ENCODE data around the gene OR2Y1. TPM values are rescaled to one million over a fixed set of nuclear protein-coding genes. Genes with fewer than 3 reads are reported as not detected.

The OR2Y1 gene
- total RNA-seq, 4 donors from 2014 or later = not detected

DNA sequence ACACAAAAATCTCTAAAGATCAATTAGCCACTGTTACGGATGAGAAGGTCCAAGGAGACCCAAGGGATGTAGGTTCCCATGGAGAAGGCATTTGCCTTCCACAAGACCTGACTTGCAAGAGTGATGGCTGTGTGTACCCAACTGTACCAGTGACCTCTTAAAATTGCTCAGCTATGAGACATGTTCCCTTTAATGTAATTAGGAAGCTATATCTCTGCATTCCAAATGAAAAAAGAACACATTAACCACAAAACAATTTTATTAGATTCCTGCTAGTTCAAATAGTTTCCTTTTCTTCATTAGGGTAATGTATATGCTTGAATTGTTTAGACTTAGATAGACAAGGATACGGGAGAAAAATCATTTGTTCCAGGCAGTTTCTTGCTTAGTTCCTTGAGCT lies 3.3 kb downstream of the OR2Y1 start:
- Histone ChIP-seq H3K27ac (no peak overlapping the region), H3K9me3 (no peaks in the 10 kb centered on the region), H3K4me1 (no peaks in the 10 kb centered on the region), H3K36me3 (no peaks in the 10 kb centered on the region), H3K27me3 (peaks cover 0 to 48% (median 0%) of the 10 kb centered on the region in 4 donors), H3K4me3 (no peak overlapping the region)
- TF ChIP-seq POLR2A (IDR thresholded peaks at IDR 0.05) (no peak), CTCF (IDR thresholded peaks at IDR 0.05) (no peak)
- WGBS, 2 donors = 64 to 82% methylated on average over 2 of the region's 2 CpGs
- no peak for DNase-seq
- intact Hi-C loops (cut with DNase I) = no loop called here

DNA sequence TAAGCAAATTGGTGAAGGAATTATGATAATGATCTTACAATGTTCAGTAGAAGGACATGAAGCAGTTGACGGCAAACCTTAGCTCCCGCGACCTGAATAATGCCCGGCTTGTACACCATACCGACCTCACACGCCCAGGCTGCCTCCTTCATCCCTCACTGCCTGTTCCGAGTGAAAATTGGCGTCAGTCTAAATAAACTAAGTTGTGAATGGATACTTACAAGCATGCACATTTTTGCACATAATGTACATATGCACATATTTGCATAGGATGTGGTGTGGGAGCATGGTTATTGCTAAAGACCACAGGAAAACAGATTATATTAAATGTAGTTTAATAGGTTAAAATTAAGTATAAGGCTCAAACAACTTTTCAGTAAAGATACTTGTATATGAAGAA lies 14.9 kb downstream of the OR2Y1 start:
- peaks cover 0 to 31% (median 0%) of the 10 kb centered on the region in 4 donors for H3K27me3 ChIP-seq
- no peak for TF ChIP-seq POLR2A (IDR thresholded peaks at IDR 0.05)
- no peak for TF ChIP-seq CTCF (IDR thresholded peaks at IDR 0.05)
- intact Hi-C loops (cut with DNase I) = no loop called here
- H3K36me3 ChIP-seq = no peaks in the 10 kb centered on the region
- H3K4me1 ChIP-seq = no peaks in the 10 kb centered on the region
- H3K9me3 ChIP-seq = no peaks in the 10 kb centered on the region
- DNase-seq = no peak
- no peak overlapping the region for H3K27ac ChIP-seq
- WGBS, 2 donors = 83 to 84% methylated on average over 8 of the region's 8 CpGs
- H3K4me3 ChIP-seq = no peak overlapping the region

DNA sequence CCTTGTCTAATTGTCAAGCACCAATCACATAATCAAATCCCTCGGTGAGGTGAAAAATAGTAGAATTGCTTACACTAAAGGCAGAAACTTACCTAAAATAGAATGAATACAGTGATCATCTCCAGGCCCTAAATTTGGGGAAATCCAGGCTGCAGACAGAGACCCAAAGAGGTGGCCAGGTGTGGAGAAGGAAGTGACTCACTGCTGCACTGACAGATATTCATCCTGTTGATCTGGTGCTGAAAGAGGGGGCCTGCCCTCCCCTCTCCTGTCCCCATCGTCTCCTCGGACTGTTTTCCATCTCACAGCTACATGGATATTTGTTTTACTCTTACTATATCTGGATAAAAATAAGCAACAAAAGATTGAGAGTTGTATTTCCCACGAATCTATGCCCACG lies 15.9 kb downstream of the OR2Y1 start:
- Histone ChIP-seq H3K4me3 (no peak overlapping the region), H3K27me3 (peaks cover 0 to 31% (median 0%) of the 10 kb centered on the region in 4 donors), H3K4me1 (no peaks in the 10 kb centered on the region), H3K36me3 (no peaks in the 10 kb centered on the region), H3K27ac (no peak overlapping the region), H3K9me3 (no peaks in the 10 kb centered on the region)
- no peak for TF ChIP-seq CTCF (IDR thresholded peaks at IDR 0.05)
- no peak for TF ChIP-seq POLR2A (IDR thresholded peaks at IDR 0.05)
- no peak for DNase-seq
- 51 to 55% methylated on average over 5 of the region's 5 CpGs for WGBS, 2 donors
- intact Hi-C loops (cut with DNase I) = no loop called here

GRCh38 chr5:180720486-180720885 lies 19.4 kb downstream of the OR2Y1 start:
- H3K36me3 ChIP-seq = no peaks in the 10 kb centered on the region
- H3K4me1 ChIP-seq = no peaks in the 10 kb centered on the region
- H3K27ac ChIP-seq = no peak overlapping the region
- TF ChIP-seq POLR2A (IDR thresholded peaks at IDR 0.05) (no peak), CTCF (IDR thresholded peaks at IDR 0.05) (no peak)
- H3K9me3 ChIP-seq = no peaks in the 10 kb centered on the region
- 66 to 76% methylated on average over 9 of the region's 9 CpGs for WGBS, 2 donors
- no peak overlapping the region for H3K4me3 ChIP-seq
- peaks cover 0 to 41% (median 0%) of the 10 kb centered on the region in 4 donors for H3K27me3 ChIP-seq
- DNase-seq = no peak
- intact Hi-C loops (cut with DNase I) = no loop called here

- 58 to 65% methylated on average over 2 of the region's 2 CpGs for WGBS, 2 donors
- H3K4me3 ChIP-seq = no peak overlapping the region
- H3K36me3 ChIP-seq = no peaks in the 10 kb centered on the region
- no peak for DNase-seq
- TF ChIP-seq CTCF (IDR thresholded peaks at IDR 0.05) (no peak), POLR2A (IDR thresholded peaks at IDR 0.05) (no peak)
- no peaks in the 10 kb centered on the region for H3K4me1 ChIP-seq
- peaks cover 0 to 37% (median 0%) of the 10 kb centered on the region in 4 donors for H3K27me3 ChIP-seq
- no peak overlapping the region for H3K27ac ChIP-seq
- intact Hi-C loops (cut with DNase I) = no loop called here
- no peaks in the 10 kb centered on the region for H3K9me3 ChIP-seq
Measured at GRCh38 chr5:180719781-180720180, 20.1 kb downstream of the OR2Y1 start.
